Suppressor macrophage treated with lipopolysaccharide for 4 hours (primary cell): Measurements from ENCODE around the gene SEC61A1.

ENCODE experiments used
- DNase-seq: peaks from one replicate; pipeline ENCODE4 v3.0.0-alpha.2; 2020

SEC61A1 gene

DNA sequence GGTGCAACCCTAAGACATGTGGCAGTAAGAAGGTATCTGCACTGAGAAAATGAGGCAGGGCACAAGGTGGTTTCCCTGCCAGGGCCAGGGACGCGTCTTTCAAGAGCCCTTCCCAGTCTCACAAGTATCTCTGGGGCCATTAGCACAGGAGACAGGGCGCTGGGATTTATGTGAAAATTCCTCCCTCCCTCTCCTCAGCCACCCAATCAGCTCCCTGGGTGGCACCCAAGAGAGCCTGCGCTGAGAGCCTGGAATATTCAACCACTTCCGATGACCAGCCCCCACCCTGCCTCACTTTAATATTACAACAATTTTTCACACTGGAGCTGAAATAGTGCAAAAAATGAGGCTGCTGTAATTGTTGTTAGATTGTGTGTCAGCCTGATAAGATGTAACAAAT, 26.1 kb downstream of the SEC61A1 start:
- DNase-seq: no peak

DNA sequence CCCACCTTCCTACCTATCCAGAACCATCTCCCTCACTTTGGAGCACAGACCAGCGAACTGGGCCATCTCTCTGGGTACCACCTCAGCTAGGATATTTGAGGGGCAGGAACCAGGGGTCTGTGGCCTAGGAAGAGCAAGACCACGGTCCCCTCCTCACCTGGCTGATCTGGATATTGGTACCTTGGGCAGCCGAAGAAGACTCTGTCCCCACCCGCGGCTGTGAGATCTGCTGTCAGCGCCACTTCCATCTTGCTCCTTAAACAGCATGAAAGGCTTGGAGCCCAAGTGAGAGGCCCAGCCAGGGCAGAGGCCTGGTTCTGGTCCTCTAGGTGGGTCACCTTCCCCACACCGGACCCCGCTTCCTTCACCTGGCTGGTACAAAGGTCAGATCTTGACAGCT, 26.6 kb downstream of the SEC61A1 start:
- DNase-seq: no peak

DNA sequence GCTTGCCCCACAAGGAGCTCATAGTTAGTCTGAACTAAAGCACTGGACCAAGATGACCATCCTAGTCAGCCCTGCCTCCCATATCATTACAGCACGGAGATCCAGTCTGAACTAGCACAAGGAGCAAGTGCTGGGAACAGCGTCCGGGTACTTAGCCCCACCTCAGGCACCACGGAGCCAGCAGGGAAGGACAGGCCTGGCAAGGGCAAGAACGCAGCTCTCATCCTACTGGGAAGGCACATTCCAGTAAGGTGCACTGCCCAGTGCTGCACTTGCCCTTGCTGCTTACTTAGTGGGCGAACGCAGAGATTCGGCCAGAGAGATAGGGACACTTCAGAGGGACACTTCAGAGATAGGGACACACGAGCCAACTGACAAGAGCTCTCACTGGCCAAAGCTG, 27.6 kb downstream of the SEC61A1 start:
- no peak for DNase-seq

DNA sequence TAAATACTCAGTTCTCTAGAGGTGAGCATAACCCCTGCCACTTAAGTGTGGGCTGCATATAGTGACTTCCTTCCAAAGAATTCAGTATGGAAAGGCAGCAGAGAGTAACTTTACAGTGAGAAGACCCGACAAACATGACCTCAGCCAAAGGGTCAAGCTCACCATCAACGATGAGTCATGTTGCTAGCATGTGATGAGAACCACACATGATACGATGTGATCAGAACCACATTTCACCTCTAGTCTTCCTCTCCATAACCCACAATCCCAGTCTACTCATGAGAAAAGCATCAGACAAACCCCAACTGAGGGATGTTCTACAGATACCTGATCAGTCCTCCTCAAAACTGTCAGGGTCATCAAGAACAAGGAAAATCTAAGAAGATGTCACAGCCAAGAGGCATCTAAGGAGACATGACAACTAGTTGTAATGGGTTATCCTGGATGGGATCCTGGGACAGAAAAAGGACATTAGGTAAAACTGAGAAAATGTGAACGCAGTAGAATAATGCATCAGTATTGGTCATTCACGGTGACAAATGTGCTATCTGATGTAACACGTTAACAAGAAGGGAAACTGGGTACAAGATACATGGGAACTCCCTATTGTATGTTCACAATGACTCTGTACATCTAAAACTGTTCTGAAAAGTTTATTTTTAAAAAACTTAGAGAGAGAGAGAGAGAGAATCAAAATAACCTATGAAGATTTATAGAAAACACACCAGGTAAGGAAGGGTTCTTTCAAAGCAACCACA, 28.3 kb downstream of the SEC61A1 start:
- DNase-seq: peak; percentile 73

DNA sequence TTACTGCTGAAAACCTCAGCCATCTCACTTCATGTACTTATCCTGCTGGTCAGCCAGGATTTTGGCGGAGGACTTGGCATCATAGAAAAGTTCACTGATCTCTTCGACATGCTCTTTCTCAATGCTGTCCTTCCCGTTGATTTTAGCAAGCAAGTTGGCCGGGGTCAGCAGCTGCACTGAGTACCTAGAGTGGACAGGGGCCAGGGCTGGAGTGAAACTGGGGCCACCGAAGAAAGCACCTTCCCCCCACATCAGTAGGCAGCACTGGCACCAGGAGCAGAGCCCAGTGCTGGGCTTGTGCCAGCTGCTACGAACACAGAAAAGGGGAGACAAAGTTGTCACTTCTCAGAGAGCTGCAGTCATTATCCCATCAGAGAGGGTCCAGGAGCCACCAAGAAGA, 29.0 kb downstream of the SEC61A1 start:
- no peak for DNase-seq

DNA sequence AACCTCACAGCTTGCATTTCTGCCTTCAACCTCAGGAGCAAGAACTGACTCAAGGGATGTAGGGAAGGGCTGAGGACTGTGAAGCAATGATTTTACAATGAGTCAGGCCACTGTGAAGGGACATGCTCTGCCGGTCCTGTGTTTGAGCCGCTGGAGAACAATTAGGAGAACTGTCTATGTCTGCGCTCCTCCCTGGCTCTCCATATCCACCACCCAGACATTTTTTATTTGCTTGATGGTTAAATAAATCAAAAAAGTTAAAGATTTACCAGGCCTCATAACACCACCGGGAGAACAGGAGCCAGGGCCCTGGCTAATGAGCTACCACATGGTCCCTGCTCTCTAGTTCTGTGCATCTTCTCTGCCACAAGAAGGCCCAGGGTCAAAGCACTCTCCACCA, 29.6 kb downstream of the SEC61A1 start:
- DNase-seq: peak; percentile 27

DNA sequence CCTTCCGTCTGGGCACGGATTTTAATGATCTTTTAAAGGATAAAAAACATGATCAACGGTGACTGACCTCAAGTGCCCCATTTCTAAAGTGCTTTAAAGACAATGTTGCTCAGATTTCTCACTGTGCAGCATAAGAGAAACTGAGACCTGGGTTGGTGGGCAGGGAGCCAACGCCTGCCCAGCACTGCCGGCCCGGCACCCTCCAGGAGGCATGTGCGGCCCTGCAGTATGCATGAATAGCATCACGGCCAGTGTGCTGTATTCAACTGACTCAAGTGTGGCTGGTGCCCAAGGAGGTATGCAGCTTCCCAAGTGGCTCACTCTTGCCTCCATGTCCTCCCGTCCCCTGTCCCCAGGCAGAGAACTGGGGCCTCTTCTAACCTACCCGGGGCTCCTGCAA, 30.3 kb downstream of the SEC61A1 start:
- no peak for DNase-seq

DNA sequence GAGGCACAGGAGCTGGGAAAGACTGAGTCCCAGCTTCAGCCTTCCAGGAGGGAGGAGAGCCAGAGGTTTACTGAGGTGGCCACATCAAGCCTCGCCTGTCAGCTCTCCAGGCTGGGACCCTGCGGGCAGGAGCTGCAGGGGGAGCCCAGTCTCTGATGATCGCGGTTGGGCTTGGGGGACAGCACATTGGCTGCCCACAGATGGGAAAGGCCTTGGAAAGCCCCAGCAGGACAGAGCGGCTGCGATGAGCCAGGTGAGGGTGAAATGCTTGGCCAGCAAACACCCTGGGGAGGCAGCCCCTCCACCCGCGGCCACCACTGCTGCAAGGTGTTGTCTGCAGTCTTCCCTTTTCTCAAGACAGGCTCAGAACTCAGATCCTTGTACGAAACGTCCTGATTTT, 31.2 kb downstream of the SEC61A1 start:
- no peak for DNase-seq

DNA sequence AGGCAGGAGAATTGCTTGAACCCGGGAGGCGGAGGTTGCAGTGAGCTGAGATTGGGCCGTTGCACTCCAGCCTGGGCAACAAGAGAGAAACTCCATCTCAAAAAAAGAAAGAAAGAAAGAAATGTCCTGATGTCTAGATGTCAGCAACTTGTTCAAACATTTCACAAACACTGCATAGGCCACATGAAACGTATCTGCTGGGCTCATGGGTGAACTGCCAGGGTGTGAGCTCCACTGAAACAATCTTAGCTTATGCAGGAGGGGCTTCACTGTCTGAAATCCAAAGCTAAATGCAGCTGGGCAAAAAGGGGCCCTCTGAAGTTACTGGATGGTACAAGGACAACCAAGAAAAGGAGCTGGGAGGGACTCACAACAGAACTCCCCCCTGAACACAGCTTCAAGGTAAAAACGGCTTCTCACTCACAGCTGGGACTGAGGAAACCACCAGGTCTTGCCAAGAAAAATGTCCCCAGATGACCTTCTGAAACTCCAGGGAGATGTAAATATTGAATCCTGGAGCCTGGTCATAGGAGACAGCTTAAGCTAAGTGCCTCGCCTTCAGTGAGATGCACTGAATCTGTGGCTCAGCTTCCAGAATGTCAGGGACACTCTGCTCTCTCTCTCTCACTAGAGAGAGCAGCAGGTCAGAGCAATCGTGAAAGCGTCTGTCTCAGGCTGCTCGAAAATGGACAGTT, 31.9 kb downstream of the SEC61A1 start:
- no peak for DNase-seq

DNA sequence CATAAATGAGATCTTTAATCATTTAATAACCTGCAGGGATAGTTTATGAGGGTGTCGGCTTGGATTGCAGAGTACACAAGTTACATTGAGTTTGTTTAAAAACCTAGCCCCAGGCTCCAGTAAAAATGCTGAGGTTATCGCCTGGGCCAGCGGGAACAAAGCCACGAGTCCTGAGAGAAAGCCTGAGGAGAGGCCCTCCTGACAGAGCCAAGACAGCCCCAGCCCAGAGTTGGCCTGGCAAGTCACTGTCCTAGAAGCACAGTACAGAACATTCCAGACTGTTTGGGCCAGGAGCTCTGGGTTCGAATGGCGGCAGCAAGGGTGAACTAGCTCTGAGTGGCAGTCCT, 32.4 kb downstream of the SEC61A1 start:
- no peak for DNase-seq

DNA sequence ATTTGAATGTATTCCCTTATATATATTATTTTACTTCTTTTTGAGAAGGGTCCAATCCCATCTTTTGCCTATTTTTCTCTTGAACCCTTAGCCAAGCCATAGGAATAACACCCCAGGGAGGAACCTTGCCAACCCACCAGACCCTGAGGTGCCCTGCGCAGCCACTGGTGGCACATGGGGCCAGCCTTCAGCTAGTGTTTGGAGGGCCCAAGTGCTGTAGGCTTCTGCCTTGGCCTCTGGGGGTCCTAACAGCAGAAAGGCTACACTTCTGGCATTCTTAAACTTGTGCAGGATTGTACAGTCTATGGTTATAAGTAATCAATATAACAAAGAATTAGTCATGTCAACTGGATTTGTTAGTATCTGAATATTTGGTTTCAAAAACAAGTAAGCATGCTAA, 36.9 kb downstream of the SEC61A1 start:
- DNase-seq: no peak

DNA sequence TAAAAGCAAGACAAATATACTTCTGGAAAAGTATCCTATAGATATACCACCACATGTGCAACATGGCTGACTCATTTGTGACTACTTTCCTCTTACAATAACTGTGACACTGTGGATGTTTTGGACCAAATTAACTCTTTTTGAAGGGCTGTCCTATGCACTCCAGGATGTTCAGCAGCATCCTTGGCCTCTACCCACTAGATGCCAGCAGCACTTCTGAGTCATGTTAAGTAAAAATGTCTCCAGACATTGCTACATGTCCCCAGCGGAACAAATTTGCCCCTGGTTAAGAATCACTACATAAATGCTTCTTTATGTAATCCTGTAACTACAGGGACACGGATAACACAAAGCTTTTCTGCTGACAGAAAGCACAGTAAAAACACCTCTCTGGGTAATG, 39.3 kb downstream of the SEC61A1 start:
- DNase-seq: no peak

DNA sequence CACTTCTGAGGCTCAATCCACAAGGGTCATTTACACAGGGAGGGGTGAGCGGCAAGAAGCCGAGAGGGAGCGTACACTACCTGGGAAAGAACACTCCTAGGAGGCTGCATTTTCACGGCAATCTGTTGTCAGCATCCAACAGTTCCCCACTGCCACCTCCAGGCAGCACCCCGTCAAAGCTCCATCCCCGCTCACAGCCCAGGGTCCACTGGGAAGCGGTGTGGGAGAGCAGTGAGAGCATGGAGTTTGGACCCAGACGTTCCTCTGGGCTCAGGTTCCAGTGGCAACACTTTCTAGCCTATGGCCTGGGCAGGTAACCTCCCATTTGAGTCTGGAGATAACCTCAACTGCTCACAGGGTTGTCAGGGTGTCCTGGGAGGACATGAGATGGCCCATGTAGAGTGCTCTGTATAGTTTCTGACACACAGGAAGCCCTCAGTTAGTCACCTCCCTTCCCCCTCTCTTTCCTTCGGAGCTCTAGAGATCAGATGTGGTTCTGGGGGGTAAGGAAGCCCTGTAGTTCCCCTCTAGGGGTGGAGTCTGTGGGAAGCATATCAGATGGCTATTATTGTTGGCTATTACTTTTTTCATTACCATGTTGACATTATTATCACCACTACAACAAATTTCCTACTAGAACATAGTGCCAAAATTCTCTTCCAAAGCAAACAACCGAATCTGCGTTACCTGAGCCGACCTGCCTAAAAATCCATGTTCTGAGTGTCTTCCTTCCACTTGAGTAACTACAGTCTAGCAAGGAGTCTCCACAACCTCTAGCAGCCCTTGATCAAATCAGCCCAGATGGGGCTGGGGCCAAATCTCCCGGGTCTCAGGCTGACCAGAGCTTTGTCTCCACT, 42.3 kb downstream of the SEC61A1 start:
- DNase-seq: no peak

DNA sequence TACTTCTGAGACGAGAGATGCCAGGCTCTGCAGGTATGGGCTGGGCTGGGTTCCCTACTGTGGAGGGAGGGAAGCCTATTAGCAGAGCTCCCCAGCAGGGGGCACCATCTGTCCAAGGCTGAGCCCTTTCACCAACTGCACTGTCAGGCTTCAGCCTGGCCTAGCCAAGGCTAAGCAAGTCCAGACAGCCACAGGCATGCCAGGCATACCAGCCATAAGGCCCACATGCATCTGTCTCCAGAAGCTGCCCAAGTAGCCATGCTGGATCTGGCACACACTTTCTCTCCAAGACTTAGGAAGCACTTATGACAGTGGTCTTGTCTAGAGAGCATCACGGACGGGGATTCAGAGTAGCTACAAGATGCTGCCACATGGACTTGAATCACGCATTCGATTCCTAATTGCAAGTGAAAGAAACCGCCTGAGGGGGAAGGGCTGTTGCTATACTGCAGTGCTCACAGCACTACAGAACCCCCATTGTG, 43.0 kb downstream of the SEC61A1 start:
- DNase-seq: peak; percentile 79

DNA sequence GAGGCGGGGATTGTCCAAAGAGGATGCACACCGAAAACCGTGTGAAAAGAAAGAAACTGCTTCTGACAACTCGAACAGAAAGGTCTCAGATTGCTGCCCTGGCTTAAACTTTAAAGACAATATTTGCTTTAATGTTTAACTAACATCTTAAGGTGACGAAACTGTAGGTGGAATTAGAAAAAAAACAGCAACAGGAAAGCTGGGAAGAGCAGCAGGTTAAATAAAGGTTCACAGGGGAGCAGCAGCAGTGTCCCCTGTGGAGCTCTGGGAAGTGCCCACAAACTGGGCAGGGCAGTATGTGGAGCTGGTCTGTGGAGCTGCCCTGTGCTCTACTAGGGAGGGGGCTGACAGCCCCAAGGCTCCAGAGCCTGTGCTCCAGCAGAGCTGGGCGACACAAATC, 46.0 kb downstream of the SEC61A1 start:
- DNase-seq: no peak

DNA sequence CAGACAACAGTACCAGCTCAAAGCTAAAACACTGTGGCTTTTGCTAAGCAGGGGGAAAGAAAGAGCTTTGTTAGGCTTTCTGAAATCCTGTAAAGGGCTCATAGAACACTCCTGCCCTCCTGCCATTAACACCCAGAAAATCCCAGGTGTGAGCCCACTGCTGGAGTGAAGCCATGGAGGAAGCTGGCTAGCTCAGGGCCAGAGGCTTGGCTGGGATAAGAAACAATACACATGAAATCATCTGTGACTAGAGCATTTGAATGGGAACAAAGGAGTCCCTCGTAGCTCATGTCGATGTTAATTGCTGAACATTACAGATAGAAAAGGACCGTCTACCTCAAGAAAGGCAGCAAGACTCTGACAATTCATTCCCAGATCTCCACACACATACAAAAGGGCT, 47.9 kb downstream of the SEC61A1 start:
- DNase-seq: no peak

DNA sequence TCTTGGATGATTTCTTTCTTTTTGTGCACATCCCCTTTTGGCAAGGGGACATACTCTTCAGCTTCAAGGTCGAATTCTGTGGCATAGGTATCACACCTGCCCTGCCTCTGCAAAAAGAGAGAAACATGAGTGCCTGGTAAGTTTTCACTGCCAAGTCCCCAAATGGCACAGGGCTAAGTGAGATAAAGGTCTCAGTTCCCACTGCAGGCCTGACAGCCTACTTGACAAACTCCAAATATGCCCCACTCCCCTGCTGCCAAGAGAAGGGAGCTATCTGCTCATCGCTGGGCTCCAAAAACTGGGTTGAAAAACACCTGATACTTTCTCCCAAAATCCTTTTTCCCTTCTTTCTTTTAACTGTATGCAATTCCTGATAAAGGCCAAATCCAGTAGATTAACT, 48.4 kb downstream of the SEC61A1 start:
- DNase-seq: no peak

DNA sequence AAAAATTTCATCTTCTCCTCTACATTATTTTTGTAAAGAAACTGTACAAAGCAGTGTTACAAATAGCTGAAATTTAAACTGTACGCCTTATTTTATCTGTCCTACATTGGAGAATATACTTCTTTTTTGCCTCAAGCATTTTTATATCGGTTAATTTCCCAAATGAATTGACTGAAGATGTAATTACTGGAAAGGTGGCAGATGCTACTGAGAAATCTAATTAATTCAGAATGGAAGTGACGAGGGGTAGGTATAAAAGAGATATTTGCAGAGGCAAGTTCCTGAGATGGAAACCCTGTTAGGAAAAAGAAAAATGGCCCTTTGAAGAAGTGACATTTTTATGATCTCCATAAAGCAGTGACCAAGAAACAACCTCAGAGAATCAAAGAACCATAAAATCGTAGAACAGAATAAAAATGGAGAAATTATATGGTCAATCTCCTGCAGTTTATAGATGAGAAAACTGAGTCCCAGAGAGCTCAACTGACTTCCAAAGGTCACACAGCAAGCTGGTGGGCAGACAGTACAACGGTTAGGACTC, 51.0 kb downstream of the SEC61A1 start:
- no peak for DNase-seq

DNA sequence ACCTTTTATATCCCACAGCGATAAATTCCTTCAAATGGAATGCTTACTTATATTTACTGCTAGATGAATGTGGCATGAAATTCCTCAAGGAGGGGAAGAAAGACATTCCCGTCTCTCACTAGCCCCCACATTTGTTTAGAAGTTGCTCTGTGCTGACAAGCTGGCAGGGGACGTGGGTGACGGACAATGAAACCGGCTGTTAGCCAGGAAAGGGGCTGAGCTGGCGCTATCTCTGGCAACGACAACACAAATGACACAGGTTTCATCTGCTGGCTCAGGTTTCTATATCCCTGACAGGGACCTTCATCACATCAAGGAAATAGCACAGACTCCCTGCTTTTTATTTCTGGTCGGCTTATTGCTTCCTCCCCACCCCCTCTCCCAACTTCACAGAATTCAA, 55.6 kb downstream of the SEC61A1 start:
- no peak for DNase-seq

DNA sequence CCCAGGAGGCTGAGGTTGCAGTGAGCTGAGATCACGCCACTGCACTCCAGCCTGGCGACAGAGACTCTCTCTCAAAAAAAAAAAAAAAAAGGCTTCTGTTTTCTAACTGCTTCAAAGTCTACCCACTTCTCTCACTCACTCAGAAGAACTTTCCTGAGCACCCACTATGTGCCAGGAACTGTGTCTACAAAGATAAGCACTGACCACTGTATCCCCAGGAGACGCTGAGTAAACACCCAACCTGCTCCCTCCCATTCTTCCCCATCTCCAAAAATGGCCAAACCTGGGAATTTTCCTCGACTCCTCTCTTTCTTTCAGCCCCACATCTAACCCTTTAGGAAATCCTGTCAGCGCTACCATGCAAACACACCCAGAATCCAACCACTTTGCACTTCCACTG, 58.9 kb downstream of the SEC61A1 start:
- no peak for DNase-seq

DNA sequence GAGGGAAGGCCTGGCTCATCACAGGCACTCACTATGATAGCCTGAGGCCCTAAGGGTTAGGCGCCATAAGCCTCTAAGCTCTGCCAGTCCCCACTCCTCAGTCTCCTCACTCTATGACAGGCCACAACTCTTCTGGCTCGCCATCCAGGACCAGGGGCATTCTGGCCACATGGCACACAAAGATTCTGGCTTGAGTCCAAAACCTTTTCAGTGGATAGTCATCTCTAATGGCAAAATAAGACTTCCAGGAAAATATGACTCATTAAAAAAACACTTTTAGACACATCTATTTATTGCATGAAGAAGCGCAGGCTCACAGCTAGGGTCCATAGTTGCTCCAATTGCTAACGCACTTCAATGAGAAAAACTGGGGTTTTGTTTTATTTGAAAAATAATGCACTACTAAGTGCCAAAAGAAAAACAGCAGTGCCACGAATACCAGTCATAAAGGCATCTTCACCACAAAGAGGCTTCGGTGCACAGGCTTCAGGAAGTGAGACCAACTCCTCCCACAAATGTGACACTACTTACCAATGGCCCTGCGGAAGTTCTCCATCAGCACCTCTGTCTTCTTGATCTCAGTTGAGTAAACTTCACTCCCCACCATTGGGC, 60.2 kb downstream of the SEC61A1 start:
- DNase-seq: peak; percentile 15

DNA sequence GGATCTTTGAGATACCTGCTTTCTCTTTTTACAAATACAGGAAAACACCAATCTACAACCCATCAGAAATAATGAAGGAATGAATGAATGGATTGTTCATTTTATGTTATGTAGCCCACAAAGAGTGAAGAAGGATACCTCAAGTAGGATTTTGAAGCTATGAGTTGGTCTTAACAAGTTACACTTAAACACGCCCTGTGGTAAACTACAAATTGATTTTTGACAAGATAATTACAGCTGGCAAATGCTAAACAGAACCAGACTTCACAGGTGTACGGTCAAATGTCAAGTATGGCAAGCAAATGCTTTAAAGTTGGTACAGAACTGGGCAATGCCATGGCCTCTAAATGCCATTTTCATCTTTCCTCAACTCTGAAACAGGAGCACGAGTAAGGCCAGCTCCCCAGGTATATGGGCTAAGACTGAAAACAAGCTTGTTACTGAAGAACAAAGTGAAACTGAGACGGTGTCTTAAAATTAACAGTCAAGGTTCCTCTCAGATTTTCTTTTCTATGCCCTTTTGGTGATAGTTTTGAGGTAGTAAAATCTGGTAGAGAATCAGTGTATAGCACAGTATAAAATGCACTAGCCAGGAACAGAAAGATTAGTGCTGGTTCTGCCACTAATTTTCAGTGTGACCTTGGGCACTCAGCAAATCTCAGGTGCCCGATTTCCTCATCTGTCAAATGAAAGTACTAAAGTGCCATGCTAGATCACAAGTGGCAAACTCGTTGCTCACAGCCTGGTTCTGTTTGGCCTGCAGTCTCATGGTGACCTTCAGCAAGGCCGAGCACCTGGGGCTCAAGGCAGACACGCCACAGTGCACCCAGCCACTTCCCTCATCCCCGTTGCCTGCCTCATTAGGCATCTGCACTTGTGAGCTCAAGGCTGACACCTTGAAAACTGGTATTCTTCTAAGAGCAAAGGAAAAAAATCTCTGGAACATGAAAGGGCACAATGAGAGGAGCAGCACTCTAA, 61.9 kb downstream of the SEC61A1 start:
- no peak for DNase-seq
